ENCODE results near the gene MEIS2.

MEIS2 gene

DNA sequence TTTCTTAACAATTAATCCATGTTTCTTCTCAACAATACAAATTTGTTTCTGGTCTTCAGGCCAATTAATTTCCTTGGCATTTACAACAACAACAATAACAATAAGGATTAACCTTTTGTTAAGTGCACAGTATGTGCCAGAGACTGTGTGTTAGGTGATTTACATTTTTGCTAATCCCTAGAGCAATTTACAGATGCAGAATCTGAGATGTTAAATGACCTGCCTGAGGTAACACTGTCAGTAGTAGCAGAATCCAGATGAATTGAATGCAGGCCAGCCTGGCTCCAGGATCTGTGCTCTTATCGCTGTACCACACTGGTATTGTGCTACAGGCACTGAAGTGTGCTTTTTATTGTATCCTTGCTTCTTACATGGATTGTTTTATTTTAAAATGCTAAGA is 122.2 kb downstream of the MEIS2 start:
- TF ChIP-seq, protein P1, sequence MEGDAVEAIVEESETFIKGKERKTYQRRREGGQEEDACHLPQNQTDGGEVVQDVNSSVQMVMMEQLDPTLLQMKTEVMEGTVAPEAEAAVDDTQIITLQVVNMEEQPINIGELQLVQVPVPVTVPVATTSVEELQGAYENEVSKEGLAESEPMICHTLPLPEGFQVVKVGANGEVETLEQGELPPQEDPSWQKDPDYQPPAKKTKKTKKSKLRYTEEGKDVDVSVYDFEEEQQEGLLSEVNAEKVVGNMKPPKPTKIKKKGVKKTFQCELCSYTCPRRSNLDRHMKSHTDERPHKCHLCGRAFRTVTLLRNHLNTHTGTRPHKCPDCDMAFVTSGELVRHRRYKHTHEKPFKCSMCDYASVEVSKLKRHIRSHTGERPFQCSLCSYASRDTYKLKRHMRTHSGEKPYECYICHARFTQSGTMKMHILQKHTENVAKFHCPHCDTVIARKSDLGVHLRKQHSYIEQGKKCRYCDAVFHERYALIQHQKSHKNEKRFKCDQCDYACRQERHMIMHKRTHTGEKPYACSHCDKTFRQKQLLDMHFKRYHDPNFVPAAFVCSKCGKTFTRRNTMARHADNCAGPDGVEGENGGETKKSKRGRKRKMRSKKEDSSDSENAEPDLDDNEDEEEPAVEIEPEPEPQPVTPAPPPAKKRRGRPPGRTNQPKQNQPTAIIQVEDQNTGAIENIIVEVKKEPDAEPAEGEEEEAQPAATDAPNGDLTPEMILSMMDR (IDR thresholded peaks at IDR 0.05; ENCODE audit: low read depth, low read length): no peak
- DNase-seq (ENCODE audit: extremely low read depth, low read depth): no peak

DNA sequence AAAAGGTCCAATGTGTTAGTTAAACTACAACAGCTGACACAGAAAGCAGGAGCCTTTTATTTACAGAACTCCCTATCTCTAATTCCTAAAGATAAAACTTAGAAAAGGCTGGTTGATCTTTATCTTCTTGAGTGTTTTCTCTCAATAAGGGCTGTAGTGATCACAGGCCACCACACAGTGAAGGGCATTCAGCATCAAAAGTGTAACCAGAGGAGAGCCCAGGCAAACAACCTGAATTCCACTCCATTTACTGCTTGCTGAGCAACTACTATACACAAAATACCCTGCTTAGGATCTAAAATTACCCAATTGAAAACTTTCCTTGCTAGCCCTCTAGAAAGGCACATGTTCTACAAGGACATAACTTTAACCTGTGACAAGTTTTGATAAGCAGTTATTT is 122.7 kb downstream of the MEIS2 start:
- no peak for DNase-seq (ENCODE audit: extremely low read depth, low read depth)
- TF ChIP-seq, protein P1 (IDR thresholded peaks at IDR 0.05; ENCODE audit: low read depth, low read length): no peak

DNA sequence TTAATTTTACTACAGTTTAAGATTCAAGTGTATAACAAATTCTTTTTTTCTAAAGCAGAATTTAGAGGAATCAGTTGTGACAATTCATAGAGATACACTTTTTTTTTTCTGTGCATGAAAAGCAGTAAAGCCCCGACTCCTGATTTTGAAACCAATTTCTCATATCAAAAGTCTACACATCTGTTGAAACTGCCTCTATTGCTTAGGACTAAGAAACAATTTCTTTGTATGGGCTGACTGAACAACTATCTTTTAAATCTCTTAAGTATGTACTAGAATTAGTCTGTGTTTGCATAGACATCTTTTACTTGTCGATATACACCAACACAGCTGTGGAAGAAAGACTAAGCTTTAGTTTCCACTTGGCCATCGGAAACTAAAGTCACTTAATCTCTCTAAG is 127.6 kb downstream of the MEIS2 start:
- DNase-seq (ENCODE audit: extremely low read depth, low read depth): no peak
- TF ChIP-seq, protein P1 (IDR thresholded peaks at IDR 0.05; ENCODE audit: low read depth, low read length): no peak

DNA sequence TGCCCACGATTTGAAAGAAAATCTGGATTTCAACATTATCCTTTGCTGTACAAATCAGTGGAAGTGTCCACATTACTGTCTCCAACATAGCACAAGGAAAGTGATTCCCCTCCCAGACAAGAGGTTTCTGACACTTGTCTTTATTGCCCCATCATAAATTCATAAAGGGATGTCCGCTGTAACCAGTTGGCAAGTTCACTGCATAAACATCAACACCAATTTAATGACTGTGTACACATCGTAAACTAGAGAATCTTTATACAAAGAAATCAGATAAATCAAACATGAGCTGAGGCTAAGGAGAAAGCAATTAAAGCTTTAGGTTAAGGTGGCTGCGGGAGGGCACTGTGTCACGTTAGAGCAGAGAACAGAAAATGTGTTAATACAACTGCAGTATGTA is 129.8 kb downstream of the MEIS2 start:
- no peak for DNase-seq (ENCODE audit: extremely low read depth, low read depth)

DNA sequence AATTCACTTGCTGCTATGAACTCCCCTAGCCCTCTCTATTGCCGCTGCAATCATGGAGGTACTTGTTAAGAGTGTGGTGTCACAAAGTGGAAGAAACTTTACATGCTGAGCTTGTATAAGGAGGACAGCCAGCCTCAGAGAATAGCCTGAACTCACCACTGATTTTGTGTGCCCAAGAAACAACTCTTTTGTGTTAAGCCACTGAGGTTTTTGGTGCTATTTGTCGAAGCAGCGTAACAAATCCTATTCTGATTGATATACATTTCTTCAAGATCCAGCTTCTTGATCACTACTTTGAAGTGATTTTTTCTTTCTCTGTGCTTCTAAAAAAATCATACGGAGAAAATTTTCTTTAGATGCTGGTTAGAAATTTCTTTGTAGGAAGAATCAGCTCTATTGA is 132.4 kb downstream of the MEIS2 start:
- no peak for DNase-seq (ENCODE audit: extremely low read depth, low read depth)
- TF ChIP-seq, protein P1 (IDR thresholded peaks at IDR 0.05; ENCODE audit: low read depth, low read length): no peak

More for the DNA sequence above, 129.8 kb downstream of the MEIS2 start:
- TF ChIP-seq, protein P1 (IDR thresholded peaks at IDR 0.05; ENCODE audit: low read depth, low read length): no peak

DNA sequence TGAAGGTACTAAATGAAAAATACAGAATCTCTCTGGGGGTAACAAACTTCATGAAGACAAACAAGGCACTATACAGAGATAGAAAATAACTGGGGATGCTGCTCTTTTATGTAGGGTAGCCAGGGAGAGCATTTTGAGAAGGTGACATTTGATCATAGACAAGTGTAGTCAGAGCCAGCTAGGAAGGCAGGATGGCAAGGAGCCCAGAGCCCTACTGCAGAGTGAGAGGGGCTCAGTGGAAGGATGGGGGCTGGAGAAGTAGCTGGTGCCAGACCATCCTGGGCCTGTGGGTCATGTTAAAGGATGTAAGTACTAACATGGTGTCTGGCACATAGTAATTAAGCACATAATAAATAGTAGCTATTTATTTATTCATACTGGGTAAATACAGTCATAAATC is 133.6 kb downstream of the MEIS2 start:
- DNase-seq (ENCODE audit: extremely low read depth, low read depth): no peak

DNA sequence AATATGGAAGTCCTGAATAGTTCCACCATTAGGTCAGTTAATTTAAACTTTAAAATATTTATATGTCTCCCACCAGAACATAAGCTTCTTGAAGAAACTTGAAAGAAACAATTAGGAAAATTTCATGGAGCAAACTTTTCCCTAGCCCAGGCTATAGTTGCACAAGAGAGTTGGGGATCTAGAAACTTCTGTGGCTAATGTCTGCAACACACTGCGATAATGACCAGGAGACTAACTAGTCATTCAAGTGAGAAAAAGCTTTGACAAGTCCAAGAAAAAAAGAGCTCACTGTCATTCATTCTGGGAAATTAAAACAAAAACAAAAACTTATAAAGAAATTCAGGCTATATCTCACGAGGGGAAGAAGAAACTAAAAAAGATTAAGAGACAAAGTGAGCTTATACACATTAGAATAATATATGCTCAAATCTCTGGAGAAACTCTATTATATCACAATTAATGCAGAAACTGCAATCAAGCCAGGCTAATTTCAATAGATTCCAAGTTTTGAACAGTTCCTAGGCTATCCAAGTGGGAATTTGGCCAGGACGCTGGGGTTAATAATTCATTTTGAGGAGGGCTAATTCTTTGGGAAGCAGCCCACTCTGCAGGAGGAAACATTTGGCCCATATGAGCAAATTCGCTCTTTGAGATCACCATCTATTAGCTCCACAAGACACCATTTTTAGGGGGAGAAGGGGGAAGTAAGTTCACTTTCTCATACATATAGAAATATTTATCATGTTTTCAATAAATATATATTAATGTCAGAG is 134.6 kb downstream of the MEIS2 start:
- no peak for DNase-seq (ENCODE audit: extremely low read depth, low read depth)
- TF ChIP-seq, protein P1 (IDR thresholded peaks at IDR 0.05; ENCODE audit: low read depth, low read length): no peak

More for the DNA sequence above, 133.6 kb downstream of the MEIS2 start:
- TF ChIP-seq, protein P1 (IDR thresholded peaks at IDR 0.05; ENCODE audit: low read depth, low read length): no peak
